ENCODE data around the gene HIC2.
"Not testable (repeated sequence)": the region's sequence is repeated elsewhere in the genome, so short reads cannot be mapped to it uniquely, and the experiment has no call there.

Gene HIC2

GRCh38 chr22:21449531-21450319 lies 32.6 kb downstream of the HIC2 start:
- no peak for DNase-seq (ENCODE audit: low read depth)

DNA sequence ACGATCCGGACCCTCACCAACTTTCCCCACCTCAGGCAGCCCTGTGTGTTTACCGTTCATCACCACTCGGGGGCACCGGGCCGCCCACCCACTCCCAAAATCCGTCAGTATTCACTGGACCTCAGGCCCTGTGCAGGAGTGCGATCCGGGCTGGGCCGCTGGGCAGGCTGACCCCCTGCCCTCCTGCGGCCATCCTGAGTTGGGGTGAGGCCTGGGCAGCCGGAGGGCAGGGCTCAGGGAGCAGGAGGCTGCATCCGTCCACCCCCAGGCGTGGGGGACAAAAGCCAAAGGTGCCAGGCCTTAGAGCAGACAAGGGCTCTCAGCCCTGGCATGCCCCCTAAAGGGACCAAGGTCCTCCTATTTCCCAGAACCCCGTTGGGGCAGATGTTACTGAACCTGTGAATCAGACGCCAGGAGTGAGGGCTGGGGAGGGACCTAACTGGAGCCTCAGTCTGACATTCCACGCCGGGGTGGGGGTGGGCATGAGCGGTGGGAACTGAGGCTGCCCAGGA lies 33.2 kb downstream of the HIC2 start:
- no peak for DNase-seq (ENCODE audit: low read depth)

GRCh38 chr22:21450858-21451353 lies 33.7 kb downstream of the HIC2 start:
- DNase-seq (ENCODE audit: low read depth), result no peak

DNA sequence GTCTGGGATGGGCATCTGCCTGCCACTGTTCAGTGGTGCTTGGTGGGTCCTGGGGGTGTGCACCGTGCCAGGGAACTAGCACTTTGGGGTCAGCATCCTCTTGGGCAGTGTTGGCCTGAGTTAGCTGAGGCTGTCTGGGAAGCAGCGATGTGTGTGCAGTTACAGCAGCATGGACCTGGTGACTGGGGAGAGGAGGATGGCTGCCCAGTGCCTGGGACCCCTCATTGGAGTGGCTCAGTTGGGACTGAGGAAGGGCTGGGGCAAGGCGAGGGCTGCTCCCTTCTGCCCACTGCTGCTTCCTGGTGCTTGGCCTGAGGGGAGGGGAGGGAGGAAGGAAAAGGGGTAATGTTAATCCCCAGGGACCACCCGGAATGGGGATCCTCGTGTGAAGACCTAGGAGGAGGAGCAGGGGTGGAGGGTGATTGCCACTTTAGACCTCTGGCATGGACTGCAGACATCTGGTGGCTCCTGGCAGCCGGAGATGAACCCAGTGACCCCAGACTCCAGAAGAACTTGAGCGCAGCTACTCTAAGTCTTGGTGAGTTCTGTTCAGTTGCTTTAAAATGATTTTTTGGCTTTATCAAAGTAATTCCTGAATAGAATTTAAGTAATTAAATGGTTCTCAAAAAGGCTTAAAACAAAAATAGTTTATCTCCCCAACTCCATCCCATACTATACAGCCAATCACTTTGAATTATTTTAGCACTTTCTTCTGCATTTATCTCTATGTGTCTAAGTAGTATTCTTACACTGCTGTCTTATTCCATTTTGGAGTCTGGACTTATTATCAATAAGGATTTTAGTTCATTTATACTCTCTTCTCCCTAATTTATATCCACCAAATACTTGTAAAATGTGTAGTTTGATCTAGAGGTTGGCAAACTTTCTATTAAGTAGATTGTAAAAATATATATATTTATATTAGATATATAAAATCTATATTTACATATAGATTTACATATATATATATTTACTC lies 34.7 kb downstream of the HIC2 start:
- no peak for DNase-seq (ENCODE audit: low read depth)

DNA sequence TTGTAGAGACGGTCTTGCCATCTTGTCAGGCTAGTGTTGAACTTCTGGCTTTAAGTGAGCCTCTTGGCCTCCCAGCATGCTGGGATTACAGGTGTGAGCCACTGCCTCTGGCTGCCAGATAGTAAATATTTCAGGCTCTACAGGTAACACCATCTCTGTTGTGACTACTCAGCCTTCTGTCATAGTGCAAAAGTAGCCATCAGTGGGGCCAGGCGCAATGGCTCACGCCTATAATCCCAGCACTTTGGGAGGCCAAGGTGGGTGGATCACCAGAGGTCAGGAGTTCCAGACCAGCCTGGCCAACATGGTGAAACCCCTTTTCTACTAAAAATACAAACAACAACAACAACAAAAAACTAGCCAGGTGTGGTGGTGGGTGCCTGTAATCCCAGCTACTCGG lies 35.5 kb downstream of the HIC2 start:
- not testable (repeated sequence) for DNase-seq (ENCODE audit: low read depth)

DNA sequence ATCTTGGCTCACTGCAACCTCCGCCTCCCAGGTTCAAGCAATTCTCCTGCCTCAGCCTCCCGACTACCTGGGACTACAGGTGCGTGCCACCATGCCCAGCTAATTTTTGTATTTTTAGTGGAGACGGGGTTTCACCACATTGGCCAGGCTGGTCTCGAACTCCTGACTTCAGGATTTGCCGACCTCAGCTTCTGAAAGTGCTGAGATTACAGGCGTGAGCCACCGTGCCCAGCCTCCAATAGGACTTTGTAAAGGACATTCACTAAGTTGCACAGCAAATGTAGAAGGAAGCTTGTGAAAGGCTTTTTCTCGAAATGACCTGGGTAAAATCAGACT lies 37.8 kb downstream of the HIC2 start:
- not testable (repeated sequence) for DNase-seq (ENCODE audit: low read depth)

DNA sequence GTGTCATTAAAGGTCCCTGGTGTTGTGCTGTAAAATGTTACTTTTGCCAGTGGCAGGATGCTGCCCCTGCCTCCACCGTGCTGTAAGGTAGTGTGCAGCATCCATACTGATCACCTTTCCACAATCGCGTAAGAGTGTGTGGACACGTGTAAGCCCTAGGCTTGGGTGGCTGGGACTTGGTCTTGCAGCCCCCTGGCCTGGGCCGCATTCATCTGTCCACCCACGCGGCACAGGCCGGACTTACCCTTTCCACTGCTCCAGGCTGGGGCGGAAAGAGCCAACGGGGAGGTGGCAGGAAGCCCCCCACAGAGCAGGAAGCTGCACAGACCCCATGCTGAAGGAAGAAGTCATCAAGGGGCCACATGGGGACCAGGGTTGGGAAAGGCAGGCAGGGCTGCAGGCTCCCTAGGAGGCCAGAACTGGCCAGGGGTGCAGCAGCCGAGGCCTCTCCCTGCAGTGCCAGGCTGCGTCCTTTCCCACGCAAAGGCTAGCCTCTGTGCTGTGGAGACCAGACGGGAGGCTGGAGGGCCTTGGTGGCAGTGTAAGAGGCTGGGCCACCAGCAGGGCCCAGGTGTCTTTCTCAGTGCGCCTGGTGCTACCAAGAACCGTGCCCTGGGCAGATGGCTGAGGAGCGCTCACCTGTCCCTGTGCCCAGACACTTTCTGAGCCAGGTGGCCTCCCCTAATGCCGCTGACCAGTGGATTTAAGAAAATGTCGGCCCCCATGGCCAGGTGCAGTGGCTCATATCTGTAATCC lies 38.3 kb downstream of the HIC2 start:
- no peak for DNase-seq (ENCODE audit: low read depth)

DNA sequence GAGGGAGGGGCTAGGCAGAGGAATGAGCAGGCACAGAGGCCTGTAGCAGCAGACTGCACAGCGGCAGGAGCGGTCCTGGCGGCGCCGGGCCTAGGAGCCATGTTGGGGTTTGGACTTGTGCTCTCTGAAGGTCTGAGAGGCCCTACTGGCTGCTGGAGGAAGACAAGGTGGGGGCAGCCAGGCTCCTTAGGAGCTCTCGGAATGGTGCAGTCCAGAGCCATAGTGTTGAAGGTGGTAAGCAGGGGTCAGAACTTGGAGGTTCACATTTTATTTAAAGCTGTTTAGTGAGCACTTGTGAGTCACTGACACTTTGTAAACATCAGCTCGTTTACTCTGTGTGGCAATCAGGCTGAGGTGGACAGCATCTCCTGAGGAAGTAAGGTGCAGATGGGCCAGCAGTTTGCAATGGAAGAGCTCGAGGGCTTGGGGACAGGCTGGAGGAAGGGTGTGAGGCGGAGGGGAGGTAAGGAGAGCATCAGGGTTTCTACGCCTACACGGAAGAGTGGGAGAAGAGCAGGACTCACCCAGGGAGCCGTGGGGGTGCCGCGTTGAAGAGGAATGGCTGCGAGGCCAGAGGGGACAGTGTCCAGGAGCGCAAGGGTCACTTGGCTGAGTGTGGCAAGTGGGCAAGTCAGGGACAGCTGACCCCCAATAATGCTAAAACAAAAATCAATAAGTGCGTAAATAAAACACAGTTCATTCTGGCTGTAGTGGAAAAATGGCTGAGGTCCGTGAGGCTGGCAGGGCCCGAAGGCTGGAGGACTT lies 40.0 kb downstream of the HIC2 start:
- no peak for DNase-seq (ENCODE audit: low read depth)

GRCh38 chr22:21462672-21463071 lies 45.5 kb downstream of the HIC2 start:
- DNase-seq (ENCODE audit: low read depth), result not testable (repeated sequence)

DNA sequence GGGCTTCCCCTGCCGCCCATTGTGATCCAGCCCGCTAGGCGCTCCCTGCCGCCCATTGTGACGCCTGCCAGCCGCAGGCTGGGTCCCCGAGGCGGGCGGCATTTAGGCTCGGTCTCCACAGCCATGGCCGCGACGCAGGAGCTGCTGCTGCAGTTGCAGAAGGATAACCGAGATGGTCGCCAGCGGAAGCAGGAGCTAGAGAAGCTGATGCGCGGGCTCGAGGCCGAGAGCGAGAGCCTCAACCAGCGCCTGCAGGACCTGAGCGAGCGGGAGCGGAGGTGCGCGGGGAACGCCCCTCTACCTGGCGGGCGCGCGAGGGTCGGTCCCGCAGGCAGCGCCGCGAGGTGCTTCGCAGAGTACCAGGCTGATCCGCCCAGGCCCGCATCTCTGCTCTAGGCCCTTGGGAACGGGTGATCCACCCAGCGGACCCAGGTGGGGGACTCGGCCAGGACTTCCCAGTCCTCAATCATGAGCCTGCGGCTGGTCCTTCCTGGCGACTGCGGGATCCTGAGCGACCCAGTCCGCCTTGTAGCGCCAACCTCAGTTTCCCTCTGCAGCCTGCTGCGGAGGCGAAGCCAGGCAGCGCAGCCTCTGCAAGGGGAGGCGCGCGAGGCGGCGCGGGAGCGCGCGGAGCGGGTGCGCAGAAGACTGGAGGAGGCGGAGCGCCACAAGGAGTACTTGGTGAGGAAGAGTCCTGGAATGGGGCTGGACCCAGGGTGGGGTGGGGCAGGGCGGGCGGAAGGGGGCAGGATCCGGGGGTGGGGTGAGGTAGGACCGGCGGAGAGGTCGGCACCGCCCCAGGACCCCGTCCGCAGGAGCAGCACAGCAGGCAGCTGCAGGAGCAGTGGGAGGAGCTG lies 50.4 kb downstream of the HIC2 start, which contains the start of gene TMEM191C:
TMEM191C (plus strand) TSS at position 51 of the 857 bp plus-strand sequence; CDS start at position 124, 73 bp downstream.
- not testable (repeated sequence) for DNase-seq (ENCODE audit: low read depth)

DNA sequence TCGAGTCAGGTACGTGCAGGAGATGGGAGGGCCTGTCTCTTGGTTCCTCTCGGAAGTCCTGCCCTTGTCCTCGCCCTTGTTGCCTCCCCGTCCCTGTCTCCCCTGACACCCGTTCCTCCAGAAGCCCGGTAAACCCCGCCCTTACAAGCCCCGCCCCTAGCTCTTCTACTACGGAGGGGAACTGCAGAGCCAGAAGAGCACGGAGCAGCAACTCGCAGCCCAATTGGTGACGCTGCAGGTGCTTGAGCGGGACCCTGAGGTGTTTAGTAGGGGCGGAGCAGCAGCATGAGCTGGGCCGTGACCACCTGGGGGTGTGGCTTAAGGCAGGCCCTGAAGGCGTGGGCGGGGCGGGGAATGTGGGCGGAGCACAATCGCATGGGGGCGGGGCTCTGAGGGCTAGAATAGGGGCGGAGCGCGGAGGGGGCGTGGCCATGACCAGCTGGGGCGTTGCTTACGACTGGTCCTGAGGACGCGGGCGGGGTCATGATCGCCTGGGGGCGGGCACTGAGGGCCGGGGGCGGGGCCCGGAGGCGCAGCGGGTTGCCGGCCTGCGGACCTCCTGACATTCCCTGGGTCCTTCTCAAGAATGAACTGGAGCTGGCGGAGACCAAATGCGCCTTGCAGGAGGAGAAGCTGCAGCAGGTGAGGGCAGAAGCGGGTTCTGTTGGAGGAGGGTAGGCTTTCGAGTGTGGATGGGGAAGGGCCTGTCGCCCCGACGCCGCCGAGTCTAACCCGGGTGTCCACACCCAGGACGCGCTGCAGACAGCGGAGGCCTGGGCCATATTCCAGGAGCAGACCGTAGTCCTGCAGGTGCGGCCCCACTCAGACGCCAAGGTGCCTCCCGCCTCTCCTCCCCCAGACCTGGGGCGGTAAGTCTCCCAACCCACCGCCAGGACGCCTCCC lies 51.3 kb downstream of the HIC2 start:
- peak; percentile 76 for DNase-seq (ENCODE audit: low read depth)

GRCh38 chr22:21469097-21469994 lies 52.2 kb downstream of the HIC2 start:
- DNase-seq (ENCODE audit: low read depth), result not testable (repeated sequence)

DNA sequence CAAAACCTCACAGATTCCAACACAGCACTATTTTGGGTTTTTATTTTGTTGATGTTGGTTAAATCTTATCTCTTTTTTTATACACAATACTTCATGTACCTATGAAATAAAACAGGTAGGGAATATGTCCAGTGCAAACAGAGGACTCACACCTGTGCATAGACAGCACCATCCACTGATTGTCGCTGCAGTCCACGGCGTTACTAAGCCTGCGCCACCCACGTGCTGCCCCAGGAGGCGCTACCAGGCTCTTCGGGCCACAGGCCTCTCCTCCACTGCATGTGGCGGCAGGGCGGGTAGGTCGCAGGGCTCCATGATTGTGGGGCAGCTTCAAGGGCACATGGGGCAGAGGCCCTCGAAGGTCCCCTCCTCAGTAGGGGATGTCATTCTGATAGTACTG lies 55.8 kb downstream of the HIC2 start:
- DNase-seq (ENCODE audit: low read depth), result not testable (repeated sequence)

DNA sequence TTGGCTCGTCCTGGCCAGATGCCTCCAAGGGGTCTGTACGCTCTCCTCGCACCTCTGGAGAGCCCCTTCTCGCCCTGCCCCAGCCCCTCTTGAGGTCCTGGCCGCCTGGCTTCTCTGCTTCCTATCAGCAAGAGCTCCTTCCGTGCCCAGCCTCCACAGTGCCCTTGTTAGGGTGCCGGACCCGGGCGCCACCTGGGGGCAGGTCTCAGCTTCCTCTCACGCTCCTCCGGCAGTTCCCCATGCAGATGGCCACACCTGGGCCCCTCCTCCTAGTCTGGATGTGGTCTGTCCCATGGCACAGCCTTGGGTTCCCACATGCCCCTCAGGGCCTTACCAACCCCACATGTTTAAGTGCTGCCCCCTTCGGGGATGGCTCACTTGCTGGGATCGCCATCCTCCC lies 56.5 kb downstream of the HIC2 start:
- not testable (repeated sequence) for DNase-seq (ENCODE audit: low read depth)

DNA sequence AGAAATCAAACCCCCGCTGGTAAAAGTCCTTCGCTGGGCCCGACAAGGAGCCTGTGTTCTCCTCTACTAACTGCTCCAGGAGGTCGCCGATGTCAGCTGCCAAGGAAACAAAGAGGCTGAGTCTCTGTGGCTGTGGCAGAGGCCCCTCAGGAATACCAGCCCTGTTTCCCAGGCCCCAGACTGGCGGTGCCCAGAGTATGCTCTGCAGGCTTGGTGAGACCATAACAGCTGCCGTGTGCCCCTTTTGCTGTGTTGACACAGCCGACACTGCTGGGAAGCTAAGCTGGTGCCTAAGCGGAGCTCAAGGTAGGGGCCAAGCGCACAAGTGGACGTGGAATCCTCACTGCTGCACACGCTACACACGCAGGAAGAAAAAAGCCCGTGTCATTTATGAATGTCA lies 66.9 kb downstream of the HIC2 start:
- not testable (repeated sequence) for DNase-seq (ENCODE audit: low read depth)

DNA sequence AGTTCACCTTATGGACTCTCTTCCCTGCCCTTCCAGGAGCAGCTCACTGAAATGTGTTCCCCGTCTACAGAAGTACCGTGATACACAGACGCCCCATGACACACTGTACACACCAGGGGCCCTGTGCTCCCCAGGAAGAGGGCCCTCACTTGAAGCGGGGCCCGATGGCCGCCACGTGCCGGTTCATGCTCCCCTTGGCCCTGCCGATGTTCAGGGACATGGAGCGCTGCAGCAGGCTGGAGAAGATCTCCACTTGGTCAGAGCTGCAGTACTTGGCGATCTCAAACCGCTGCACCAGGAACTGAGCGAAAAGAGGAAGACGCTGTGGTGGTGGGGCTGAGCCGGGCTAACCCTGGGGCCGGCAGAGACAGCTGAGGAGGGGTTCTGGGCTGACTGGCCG lies 70.6 kb downstream of the HIC2 start:
- not testable (repeated sequence) for DNase-seq (ENCODE audit: low read depth)

DNA sequence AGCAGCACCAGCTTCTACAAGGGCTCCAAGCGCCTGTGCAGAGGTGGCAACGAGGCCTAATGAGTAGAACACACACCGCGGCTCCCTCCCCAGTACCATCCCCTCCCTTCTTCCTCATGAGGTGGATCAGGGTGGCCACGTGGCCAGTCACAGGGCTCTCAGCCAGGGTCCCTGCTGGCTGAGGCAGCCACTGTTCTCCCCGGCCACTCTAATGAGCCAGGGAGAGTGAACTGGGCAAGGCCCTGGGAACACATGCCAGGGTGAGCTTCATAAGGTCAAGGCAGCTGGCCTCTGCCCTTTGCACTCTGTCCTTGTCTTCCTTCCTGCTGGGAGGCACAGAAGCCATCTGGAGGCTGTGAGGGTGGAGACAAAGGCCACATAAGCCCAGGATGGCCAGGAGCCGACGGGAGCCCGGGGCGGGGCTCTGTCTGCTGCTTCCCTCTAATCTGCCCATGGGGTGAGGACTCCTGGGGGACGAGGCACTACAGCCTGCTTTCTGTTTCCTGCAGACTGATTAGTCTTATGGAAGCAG lies 72.0 kb downstream of the HIC2 start:
- not testable (repeated sequence) for DNase-seq (ENCODE audit: low read depth)

GRCh38 chr22:21490556-21490955 lies 73.4 kb downstream of the HIC2 start:
- DNase-seq (ENCODE audit: low read depth), result not testable (repeated sequence)
